CD14-positive monocyte (primary cell): Measurements from ENCODE around the gene MICB. TPM values are rescaled to one million over a fixed set of nuclear protein-coding genes. Genes with fewer than 3 reads are reported as not detected.

Experiments
- DNase-seq, 3 donors: peaks; one replicate each; pipeline ENCODE4 v3.0.0-alpha.2; 2011 to 2022
- H2AFZ ChIP-seq: 2 replicates; pipeline ENCODE4 v1.6.0; 2012; ENCODE audit warnings: mild to moderate bottlenecking, low read depth, low read length, inconsistent platforms; ENCODE audit not compliant: insufficient read depth, poor library complexity, severe bottlenecking
- H3K27ac ChIP-seq, 2 donors: 1 replicate in 1 of 2; 2 replicates in 1 of 2; pipeline ENCODE4 v1.5.1; 2012 to 2013; ENCODE audit warnings: low read length in 2 of 2, control low read depth in 1 of 2, inconsistent platforms in 1 of 2, low read depth in 1 of 2, mild to moderate bottlenecking in 1 of 2
- H3K27me3 ChIP-seq, 2 donors: one replicate each; pipeline versions ENCODE4 v1.6.0 to v1.6.1; 2011 to 2013; ENCODE audit warnings: low read length in 2 of 2; ENCODE audit not compliant: control insufficient read depth in 2 of 2, insufficient read depth in 2 of 2
- H3K36me3 ChIP-seq, 2 donors: replicated peaks in 1 of 2; 1 replicate in 1 of 2; 2 replicates in 1 of 2; pipeline versions ENCODE4 v1.5.1 to v1.6.1; 2012 to 2013; ENCODE audit warnings: low read length in 2 of 2, control low read depth in 1 of 2, inconsistent platforms in 1 of 2, mild to moderate bottlenecking in 1 of 2; ENCODE audit not compliant: insufficient read depth in 2 of 2, control insufficient read depth in 1 of 2
- H3K4me1 ChIP-seq, 2 donors: 1 replicate in 1 of 2; 2 replicates in 1 of 2; pipeline versions ENCODE4 v1.5.1 to v1.6.1; 2012 to 2013; ENCODE audit warnings: low read length in 2 of 2, control low read depth in 1 of 2, inconsistent platforms in 1 of 2, mild to moderate bottlenecking in 1 of 2, moderate library complexity in 1 of 2; ENCODE audit not compliant: insufficient read depth in 2 of 2, control insufficient read depth in 1 of 2
- H3K4me2 ChIP-seq: replicated peaks from 2 replicates; pipeline ENCODE3; 2012; ENCODE audit warnings: low read length, moderate library complexity, mild to moderate bottlenecking; ENCODE audit not compliant: poor library complexity, severe bottlenecking; ENCODE audit errors: extremely low read depth
- H3K4me3 ChIP-seq, 3 experiments: fragments of 200-600 bp in 1 of 3; sonication (generic) in 1 of 3; replicated peaks in 1 of 3; 1 replicate in 2 of 3; 2 replicates in 1 of 3; pipeline ENCODE4 v1.5.1; 2011 to 2013; ENCODE audit warnings: low read length in 3 of 3, mild to moderate bottlenecking in 3 of 3, control low read depth in 2 of 3, low read depth in 2 of 3, inconsistent platforms in 1 of 3, moderate library complexity in 1 of 3
- H3K79me2 ChIP-seq: 2 replicates; pipeline ENCODE4 v1.6.0; 2012; ENCODE audit warnings: mild to moderate bottlenecking, control low read depth, inconsistent platforms, low read length, moderate library complexity; ENCODE audit not compliant: insufficient read depth
- H3K9ac ChIP-seq: 2 replicates; pipeline ENCODE4 v1.6.0; 2017; ENCODE audit warnings: low read length, mild to moderate bottlenecking; ENCODE audit not compliant: insufficient read depth, poor library complexity, severe bottlenecking
- H3K9me3 ChIP-seq, 2 donors: replicated peaks in 1 of 2; 1 replicate in 1 of 2; 2 replicates in 1 of 2; pipeline versions ENCODE4 v1.5.1 to v1.6.1; 2012 to 2013; ENCODE audit warnings: low read length in 2 of 2, control low read depth in 1 of 2; ENCODE audit not compliant: control insufficient read depth in 1 of 2, insufficient read depth in 1 of 2
- H4K20me1 ChIP-seq: 2 replicates; pipeline ENCODE4 v1.6.0; 2012; ENCODE audit warnings: mild to moderate bottlenecking, low read length, control low read depth, moderate library complexity; ENCODE audit not compliant: insufficient read depth
- H3K27ac Mint-ChIP-seq, 7 donors: one replicate each; pipeline ENCODE4 v1.8.0; 2020; ENCODE audit warnings: mild to moderate bottlenecking in 7 of 7, mixed read lengths in 7 of 7, moderate library complexity in 6 of 7, inconsistent platforms in 2 of 7
- H3K27me3 Mint-ChIP-seq, 3 donors: one replicate each; pipeline ENCODE4 v1.8.0; 2021 to 2022; ENCODE audit warnings: low read depth in 3 of 3, mild to moderate bottlenecking in 3 of 3, mixed read lengths in 3 of 3, moderate library complexity in 3 of 3, inconsistent platforms in 1 of 3
- H3K36me3 Mint-ChIP-seq, 2 donors: one replicate each; pipeline ENCODE4 v1.8.0; 2020; ENCODE audit warnings: mixed read lengths in 2 of 2, inconsistent platforms in 1 of 2, mild to moderate bottlenecking in 1 of 2
- H3K4me1 Mint-ChIP-seq: one replicate; pipeline ENCODE4 v1.8.0; 2020; ENCODE audit warnings: mild to moderate bottlenecking, mixed read lengths
- H3K4me3 Mint-ChIP-seq, 2 donors: one replicate each; pipeline ENCODE4 v1.8.0; 2020; ENCODE audit warnings: mild to moderate bottlenecking in 2 of 2, mixed read lengths in 2 of 2, moderate library complexity in 1 of 2
- H3K9me3 Mint-ChIP-seq, 7 donors: one replicate each; pipeline ENCODE4 v1.8.0; 2020 to 2022; ENCODE audit warnings: mixed read lengths in 7 of 7, mild to moderate bottlenecking in 6 of 7, moderate library complexity in 6 of 7, inconsistent platforms in 2 of 7
- WGBS: methylation state at CpG from one replicate; pipeline ENCODE4 v1.1.5; 2013; ENCODE audit warnings: missing lambda C conversion rate; ENCODE audit not compliant: insufficient coverage; 5-methylcytosine and 5-hydroxymethylcytosine counted together
- intact Hi-C, 2 donors: fragments of 100-400 bp; cut with micrococcal nuclease; formaldehyde crosslinking; loops; one replicate each; pipeline versions ENCODE4 v1.15.0 to v1.15.1; 2023
- polyA plus RNA-seq, 3 donors: library from polyadenylated mRNA; depleted of rRNA in 1 of 3; unstranded in 2 of 3; stranded (reverse) in 1 of 3; fragments of 300-500 nt in 2 of 3; fragments of >200 nt in 1 of 3; fragmentation: Illumina TruSeq in 2 of 3; gene quantifications; 1 replicate in 2 of 3; 2 replicates in 1 of 3; pipeline ENCODE4 v1.2.3, GENCODE V29; 2012 to 2021
- TF ChIP-seq, protein P1 (sequence below): fragments of 200-600 bp; IDR thresholded peaks from one replicate; pipeline ENCODE4 v1.8.0; 2022; ENCODE audit warnings: antibody characterized with exemption, mild to moderate bottlenecking

Gene MICB
- polyA plus RNA-seq, 3 donors: 8.1 to 34.8 (median 11.4) TPM

GRCh38 chr6:31460361-31461025 lies 37.5 kb upstream of the MICB start:
- no peaks in the 10 kb centered on the region for H3K9me3 ChIP-seq
- no peak overlapping the region for H3K4me3 Mint-ChIP-seq
- peaks cover 28 to 30% of the 10 kb centered on the region in 2 donors for H3K4me1 ChIP-seq
- no peak overlapping the region for H3K27ac ChIP-seq
- 100% methylated on average over 1 of the region's 5 CpGs for WGBS
- DNase-seq: no peak
- H3K4me2 ChIP-seq: no peak overlapping the region
- no peak overlapping the region for H3K4me3 ChIP-seq
- no peak overlapping the region for H3K9ac ChIP-seq
- TF ChIP-seq, protein P1, sequence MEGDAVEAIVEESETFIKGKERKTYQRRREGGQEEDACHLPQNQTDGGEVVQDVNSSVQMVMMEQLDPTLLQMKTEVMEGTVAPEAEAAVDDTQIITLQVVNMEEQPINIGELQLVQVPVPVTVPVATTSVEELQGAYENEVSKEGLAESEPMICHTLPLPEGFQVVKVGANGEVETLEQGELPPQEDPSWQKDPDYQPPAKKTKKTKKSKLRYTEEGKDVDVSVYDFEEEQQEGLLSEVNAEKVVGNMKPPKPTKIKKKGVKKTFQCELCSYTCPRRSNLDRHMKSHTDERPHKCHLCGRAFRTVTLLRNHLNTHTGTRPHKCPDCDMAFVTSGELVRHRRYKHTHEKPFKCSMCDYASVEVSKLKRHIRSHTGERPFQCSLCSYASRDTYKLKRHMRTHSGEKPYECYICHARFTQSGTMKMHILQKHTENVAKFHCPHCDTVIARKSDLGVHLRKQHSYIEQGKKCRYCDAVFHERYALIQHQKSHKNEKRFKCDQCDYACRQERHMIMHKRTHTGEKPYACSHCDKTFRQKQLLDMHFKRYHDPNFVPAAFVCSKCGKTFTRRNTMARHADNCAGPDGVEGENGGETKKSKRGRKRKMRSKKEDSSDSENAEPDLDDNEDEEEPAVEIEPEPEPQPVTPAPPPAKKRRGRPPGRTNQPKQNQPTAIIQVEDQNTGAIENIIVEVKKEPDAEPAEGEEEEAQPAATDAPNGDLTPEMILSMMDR: no peak
- H3K27ac Mint-ChIP-seq: no peak overlapping the region
- H3K4me1 Mint-ChIP-seq: peaks cover 30% of the 10 kb centered on the region
- intact Hi-C loops: no loop called here
- peaks cover 15% of the 10 kb centered on the region in 2 donors for H3K36me3 Mint-ChIP-seq
- H3K36me3 ChIP-seq: peaks cover 5 to 12% of the 10 kb centered on the region in 2 donors
- H2AFZ ChIP-seq: no peak overlapping the region
- H4K20me1 ChIP-seq: peaks cover 21% of the 10 kb centered on the region
- H3K27me3 ChIP-seq: peaks cover 0 to 2% of the 10 kb centered on the region in 2 donors
- H3K9me3 Mint-ChIP-seq: peaks cover 0 to 5% (median 0%) of the 10 kb centered on the region in 7 donors
- peaks cover 0 to 5% (median 2%) of the 10 kb centered on the region in 3 donors for H3K27me3 Mint-ChIP-seq
- peaks cover 35% of the 10 kb centered on the region for H3K79me2 ChIP-seq

DNA sequence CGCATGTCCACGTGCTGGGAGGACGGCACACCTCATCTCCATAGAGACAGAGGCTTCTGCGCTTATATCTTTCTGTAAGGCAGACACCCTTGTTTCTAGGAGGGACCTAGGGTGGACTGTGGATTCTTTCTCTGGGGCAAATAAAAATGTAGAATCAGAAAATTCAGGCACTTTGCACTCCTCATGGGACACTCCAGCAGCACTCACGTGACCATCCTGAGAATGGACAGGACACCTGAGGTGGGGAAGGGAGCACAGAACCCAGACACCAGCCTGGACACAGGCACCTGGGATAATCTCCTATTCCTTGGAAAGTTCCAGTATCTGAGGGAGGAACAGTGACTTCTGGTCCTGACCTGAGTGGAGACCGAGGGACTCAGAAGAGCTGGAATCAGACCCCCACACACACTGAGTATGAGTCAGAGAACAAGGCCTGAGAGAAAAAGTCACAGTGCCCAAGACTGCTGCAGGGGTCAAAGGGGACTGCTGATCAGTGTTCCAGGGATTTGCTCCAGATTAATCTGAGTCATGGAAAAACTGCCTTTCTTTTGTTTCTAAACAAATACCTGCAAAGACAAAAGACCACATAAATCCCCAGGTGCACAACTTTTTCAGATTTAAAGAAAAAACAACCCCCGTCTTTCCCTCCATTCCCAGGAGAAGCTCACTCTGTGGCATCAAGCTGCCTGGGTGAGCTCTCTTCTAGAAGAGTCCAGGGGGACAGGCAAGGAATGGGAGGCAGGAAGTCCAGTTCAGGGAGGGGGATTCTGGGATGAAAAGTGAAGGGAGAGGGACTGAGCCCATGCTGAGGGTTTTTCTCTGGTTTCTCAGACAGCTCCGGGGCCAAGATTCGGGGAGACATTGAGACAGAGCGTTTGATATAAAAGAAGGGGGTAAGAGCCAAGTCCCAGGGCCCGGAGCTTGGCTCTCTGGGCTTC lies 35.6 kb upstream of the MICB start:
- peak overlapping the region; percentile 87 to 99 (median 90) for H3K4me3 ChIP-seq
- peak overlapping the region; percentile 91 for H2AFZ ChIP-seq
- 26% methylated on average over 5 of the region's 11 CpGs for WGBS
- H3K4me1 ChIP-seq: peaks cover 38 to 48% of the 10 kb centered on the region in 2 donors
- peaks cover 53% of the 10 kb centered on the region for H3K79me2 ChIP-seq
- intact Hi-C loops: no loop called here
- peak overlapping the region; percentile 88 for H3K9ac ChIP-seq
- no peaks in the 10 kb centered on the region for H3K9me3 ChIP-seq
- H3K4me3 Mint-ChIP-seq: peak overlapping the region; percentile 97
- peaks cover 39% of the 10 kb centered on the region for H4K20me1 ChIP-seq
- TF ChIP-seq, protein P1: no peak
- peaks cover 0 to 5% (median 2%) of the 10 kb centered on the region in 3 donors for H3K27me3 Mint-ChIP-seq
- peaks cover 27 to 29% of the 10 kb centered on the region in 2 donors for H3K36me3 Mint-ChIP-seq
- peak overlapping the region; percentile 82 to 95 for H3K27ac ChIP-seq
- peaks cover 48% of the 10 kb centered on the region for H3K4me1 Mint-ChIP-seq
- peaks cover 0 to under 1% of the 10 kb centered on the region in 2 donors for H3K27me3 ChIP-seq
- peak in 1 of 3 donors; percentile 56 for DNase-seq
- H3K27ac Mint-ChIP-seq: peak overlapping the region; percentile 96 to 99 (median 99)
- peaks cover 0 to 3% (median 0%) of the 10 kb centered on the region in 7 donors for H3K9me3 Mint-ChIP-seq
- peaks cover 8 to 21% of the 10 kb centered on the region in 2 donors for H3K36me3 ChIP-seq
- peak overlapping the region; percentile 85 for H3K4me2 ChIP-seq
